AG04449 (cell line): Measurements from ENCODE around the gene MYH6.

Experiments
- CTCF ChIA-PET: fragments of 350-600 bp; formaldehyde crosslinking; extraction: SDS; loops from one replicate; lab custom pipeline; 2021; ENCODE audit warnings: antibody characterized with exemption; lab: Yijun Ruan, JAX
- POLR2A ChIA-PET: fragments of 400-600, 350-600 bp; formaldehyde crosslinking; extraction: SDS; loops from one replicate; lab custom pipeline; 2020; ENCODE audit warnings: antibody characterized with exemption, inconsistent platforms; lab: Yijun Ruan, JAX
- DNase-seq: peaks from one replicate; pipeline ENCODE4 v3.0.0-alpha.2; 2010; ENCODE audit warnings: low read depth, low spot score
- H3K4me3 ChIP-seq: 2 replicates; pipeline ENCODE4 v1.5.1; 2011; ENCODE audit warnings: low read depth, mild to moderate bottlenecking, control low read depth, low read length
- TF ChIP-seq, protein P1 (sequence below): IDR thresholded peaks from one replicate; pipeline ENCODE4 v1.5.1; 2011; ENCODE audit warnings: mild to moderate bottlenecking, moderate library complexity, low read length, control low read depth, inconsistent platforms; ENCODE audit not compliant: insufficient read depth; ENCODE audit errors: missing control alignments

MYH6 gene

DNA sequence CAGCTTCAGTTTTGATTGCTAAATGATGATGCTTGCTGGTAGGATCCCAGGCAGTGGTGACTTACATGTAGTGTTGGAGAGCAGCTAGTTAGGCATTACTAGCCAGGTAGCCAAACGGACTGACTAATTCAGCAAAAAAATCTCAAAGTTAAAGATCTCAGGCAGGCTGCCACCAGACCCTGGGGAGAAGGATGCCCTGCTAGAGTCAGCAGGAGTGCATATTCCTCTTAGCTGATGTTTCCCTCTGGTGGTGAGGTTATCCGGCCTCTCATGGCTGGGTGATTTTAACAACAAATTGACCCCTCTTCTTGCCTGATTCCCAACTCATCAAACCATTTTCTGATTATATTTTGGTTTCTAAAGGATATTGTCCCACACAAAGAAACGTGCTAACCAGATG lies 45.9 kb downstream of the MYH6 start:
- ChIA-PET CTCF (interaction anchor here (0.8 to 12.6 kb wide), 10 partner anchors 9 to 106 kb away, joined by 3 to 153 read pairs (median 6); partner anchors contain the start of genes CMTM5, PPP1R3E and SLC22A17), POLR2A (interaction anchor here (1.6 kb wide), 1 partner anchor 10 kb away, joined by 15 read pairs; the partner anchor contains the start of gene SLC22A17)
- DNase-seq, result no peak

DNA sequence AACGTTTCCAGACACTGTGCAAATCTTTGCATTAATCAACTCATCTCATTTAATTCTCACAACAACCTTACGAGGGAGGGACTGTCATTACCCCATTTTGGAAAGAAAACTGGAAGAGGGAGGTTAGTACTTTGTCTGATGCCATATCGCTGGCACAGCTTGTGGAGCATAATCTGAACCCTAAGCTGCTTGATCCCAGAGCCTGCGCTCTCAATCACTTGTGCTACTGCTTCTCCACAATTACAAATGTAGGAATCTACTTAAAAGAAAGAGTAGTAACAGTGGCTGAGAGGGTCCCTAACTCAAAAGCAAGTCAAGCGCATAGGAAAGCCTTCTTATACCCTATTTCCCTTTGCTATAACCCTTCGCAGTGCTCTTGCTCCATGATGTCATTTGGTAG lies 46.3 kb downstream of the MYH6 start:
- CTCF ChIA-PET, result interaction anchor here (0.8 to 12.6 kb wide), 11 partner anchors 9 to 107 kb away, joined by 3 to 153 read pairs (median 5); partner anchors contain the start of genes CMTM5, PPP1R3E and SLC22A17
- POLR2A ChIA-PET, result interaction anchor here (1.6 kb wide), 1 partner anchor 9 kb away, joined by 15 read pairs; the partner anchor contains the start of gene SLC22A17
- no peak overlapping the region for H3K4me3 ChIP-seq
- no peak for DNase-seq
- TF ChIP-seq, protein P1, sequence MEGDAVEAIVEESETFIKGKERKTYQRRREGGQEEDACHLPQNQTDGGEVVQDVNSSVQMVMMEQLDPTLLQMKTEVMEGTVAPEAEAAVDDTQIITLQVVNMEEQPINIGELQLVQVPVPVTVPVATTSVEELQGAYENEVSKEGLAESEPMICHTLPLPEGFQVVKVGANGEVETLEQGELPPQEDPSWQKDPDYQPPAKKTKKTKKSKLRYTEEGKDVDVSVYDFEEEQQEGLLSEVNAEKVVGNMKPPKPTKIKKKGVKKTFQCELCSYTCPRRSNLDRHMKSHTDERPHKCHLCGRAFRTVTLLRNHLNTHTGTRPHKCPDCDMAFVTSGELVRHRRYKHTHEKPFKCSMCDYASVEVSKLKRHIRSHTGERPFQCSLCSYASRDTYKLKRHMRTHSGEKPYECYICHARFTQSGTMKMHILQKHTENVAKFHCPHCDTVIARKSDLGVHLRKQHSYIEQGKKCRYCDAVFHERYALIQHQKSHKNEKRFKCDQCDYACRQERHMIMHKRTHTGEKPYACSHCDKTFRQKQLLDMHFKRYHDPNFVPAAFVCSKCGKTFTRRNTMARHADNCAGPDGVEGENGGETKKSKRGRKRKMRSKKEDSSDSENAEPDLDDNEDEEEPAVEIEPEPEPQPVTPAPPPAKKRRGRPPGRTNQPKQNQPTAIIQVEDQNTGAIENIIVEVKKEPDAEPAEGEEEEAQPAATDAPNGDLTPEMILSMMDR, result no peak

More for the DNA sequence above, 45.9 kb downstream of the MYH6 start:
- TF ChIP-seq, protein P1, result peak; percentile 40
- H3K4me3 ChIP-seq, result no peak overlapping the region

DNA sequence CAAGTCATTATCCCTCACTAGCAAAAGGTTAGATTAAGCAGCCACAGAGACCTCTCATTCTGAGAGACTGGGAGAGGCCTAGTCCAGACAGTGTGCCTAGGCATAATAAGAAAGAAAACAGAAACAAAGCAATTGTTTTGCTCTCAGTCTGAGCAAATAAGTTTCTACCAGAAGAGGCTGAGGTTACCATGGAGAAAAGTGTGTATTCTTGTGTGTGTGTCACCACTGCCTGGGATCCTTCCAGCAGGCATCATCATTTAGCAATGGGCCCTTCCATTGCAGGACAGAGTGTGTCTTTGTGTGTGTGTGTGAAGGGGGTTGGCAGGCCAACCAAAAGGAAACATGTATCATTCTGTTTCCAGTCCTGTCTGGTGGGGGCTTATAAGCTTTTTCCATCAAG lies 46.8 kb downstream of the MYH6 start:
- ChIA-PET POLR2A (interaction anchor here (1.6 kb wide), 1 partner anchor 9 kb away, joined by 15 read pairs; the partner anchor contains the start of gene SLC22A17), CTCF (interaction anchor here (0.8 to 12.6 kb wide), 10 partner anchors 8 to 107 kb away, joined by 3 to 153 read pairs (median 6); partner anchors contain the start of genes CMTM5, PPP1R3E and SLC22A17)
- no peak for DNase-seq
- H3K4me3 ChIP-seq, result no peak overlapping the region
- TF ChIP-seq, protein P1, result no peak

DNA sequence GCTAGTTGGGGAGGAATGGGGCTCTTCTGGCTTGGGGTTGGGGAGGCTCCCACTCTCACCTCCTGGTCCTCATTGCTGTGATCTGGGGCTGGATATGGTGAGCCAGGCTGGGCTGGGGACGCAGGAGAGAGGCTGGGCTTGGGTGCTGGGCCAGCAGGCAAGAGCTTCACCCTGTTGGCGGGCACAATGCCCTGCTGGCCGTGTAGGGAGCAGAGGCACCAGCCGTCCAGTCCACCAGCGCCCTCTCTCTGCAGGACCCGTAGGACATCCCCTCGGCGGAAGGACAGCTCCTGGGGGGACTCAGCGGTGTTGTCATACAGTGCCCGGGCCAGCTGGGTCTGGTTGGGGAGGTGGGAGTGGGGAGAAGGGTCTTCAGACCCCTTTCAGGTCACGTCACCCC lies 47.6 kb downstream of the MYH6 start:
- DNase-seq, result no peak
- ChIA-PET POLR2A (no interaction called here), CTCF (interaction anchor here (0.9 to 12.6 kb wide), 5 partner anchors 7 to 34 kb away, joined by 4 to 153 read pairs (median 25); partner anchors contain the start of genes CMTM5 and SLC22A17)
- TF ChIP-seq, protein P1, result peak; percentile 4
- H3K4me3 ChIP-seq, result no peak overlapping the region

DNA sequence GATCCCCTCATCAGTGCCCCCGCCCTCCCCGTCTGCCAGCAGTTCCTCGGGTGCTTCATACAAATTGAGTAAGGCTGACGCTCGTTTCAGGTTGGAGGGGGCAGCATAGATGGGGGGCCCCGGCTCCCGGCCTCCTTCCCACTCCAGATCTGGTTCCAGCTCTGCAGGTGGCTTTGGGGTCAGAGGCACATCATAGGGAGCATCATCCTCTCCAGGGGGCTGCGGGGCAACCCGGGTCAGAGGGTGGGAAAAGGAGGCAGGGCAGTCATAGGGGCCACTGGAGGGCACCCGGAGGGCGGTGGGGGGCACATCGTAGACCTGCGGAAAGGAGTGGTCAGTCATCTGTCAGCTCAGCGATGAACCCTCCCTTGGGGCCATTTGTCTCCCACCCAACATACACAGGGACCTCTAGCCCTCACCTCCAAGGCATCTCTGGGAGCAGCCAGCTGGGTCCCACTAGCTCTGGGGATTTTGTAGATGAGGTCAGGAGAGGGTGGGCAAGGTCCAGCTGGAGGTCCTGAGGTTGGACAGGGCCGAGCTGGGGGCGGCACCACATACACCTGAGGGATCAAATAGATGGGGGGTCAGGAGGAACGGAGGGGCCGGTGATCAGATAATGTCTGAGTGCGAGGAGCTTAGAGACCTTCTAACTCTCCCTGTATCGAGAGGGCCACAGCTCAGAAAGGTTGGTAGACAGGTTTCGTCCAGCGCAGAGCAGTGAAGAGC lies 48.2 kb downstream of the MYH6 start:
- TF ChIP-seq, protein P1, result no peak
- DNase-seq, result no peak
- H3K4me3 ChIP-seq, result no peak overlapping the region
- CTCF ChIA-PET, result interaction anchor here (0.9 to 12.6 kb wide), 4 partner anchors 7 to 33 kb away, joined by 4 to 153 read pairs (median 30); partner anchors contain the start of genes CMTM5 and SLC22A17
- POLR2A ChIA-PET, result no interaction called here

DNA sequence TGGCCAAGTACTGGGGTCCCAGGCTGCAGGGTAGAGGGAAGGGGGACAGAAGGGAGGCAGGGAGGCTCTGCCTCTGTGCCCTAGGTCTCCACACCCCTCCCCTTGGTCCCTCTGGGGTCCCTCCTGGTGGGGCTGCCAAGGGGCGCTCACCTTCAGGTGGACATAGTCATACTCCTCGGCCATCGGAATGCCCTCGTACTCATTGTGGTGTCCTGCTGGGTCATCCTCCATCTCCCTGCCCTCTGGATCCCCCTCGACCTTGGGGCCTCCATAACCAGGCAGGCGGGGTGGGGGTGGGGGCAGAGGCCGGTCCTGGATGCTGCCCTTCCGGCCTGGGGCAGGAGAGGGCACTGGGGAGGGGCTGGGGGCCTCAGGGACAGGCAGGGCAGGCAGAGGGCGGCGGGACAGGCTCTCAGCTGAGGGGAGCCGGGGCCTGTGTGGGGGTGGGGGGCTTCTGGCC lies 48.9 kb downstream of the MYH6 start:
- TF ChIP-seq, protein P1, result no peak
- ChIA-PET POLR2A (no interaction called here), CTCF (interaction anchor here (5.5 to 12.6 kb wide), 2 partner anchors 21 to 32 kb away, joined by 34 to 153 read pairs; partner anchors contain the start of gene CMTM5)
- no peak for DNase-seq
- no peak overlapping the region for H3K4me3 ChIP-seq
